Activated CD4-positive, alpha-beta T cell treated with anti-CD3 and anti-CD28 coated beads, Interleukin-2, amount 10 ng/mL, durations not matched to agents 7 days and 5 days (primary cell): ENCODE measurements around the gene TRAPPC11. TPM values are rescaled to one million over a fixed set of nuclear protein-coding genes. Genes with fewer than 3 reads are reported as not detected.
"Not testable (repeated sequence)": the region's sequence is repeated elsewhere in the genome, so short reads cannot be mapped to it uniquely, and the experiment has no call there.

Experiments
- CTCF ChIA-PET: fragments of 350-600 bp; sonication (Branson Sonifier 250); formaldehyde crosslinking; loops from one replicate; lab custom pipeline; 2021; ENCODE audit warnings: antibody characterized with exemption; lab: Charles Lee
- POLR2A ChIA-PET: fragments of 350-600 bp; sonication (Branson Sonifier 250); formaldehyde crosslinking; loops from one replicate; lab custom pipeline; 2021; ENCODE audit warnings: antibody characterized with exemption; lab: Charles Lee
- DNase-seq: peaks from one replicate; pipeline ENCODE4 v3.0.0-alpha.2; 2020
- H3K27ac Mint-ChIP-seq: one replicate; pipeline ENCODE4 v1.8.0; 2021; ENCODE audit warnings: mild to moderate bottlenecking, moderate library complexity, mixed read lengths
- H3K27me3 Mint-ChIP-seq: one replicate; pipeline ENCODE4 v1.8.0; 2021; ENCODE audit warnings: mixed read lengths
- H3K36me3 Mint-ChIP-seq: one replicate; pipeline ENCODE4 v1.8.0; 2021; ENCODE audit warnings: low read depth, mixed read lengths
- H3K4me1 Mint-ChIP-seq: one replicate; pipeline ENCODE4 v1.8.0; 2021; ENCODE audit warnings: mixed read lengths
- H3K4me3 Mint-ChIP-seq: one replicate; pipeline ENCODE4 v1.8.0; 2021; ENCODE audit warnings: mild to moderate bottlenecking, moderate library complexity, mixed read lengths
- H3K9me3 Mint-ChIP-seq: one replicate; pipeline ENCODE4 v1.8.0; 2021; ENCODE audit warnings: mixed read lengths
- total RNA-seq, 2 experiments: library from RNA; stranded (reverse); gene quantifications; one replicate each; pipeline ENCODE4 v1.2.3, GENCODE V29; 2021

The TRAPPC11 gene
- 10 to 100 TPM; 28.0 to 33.1 TPM for total RNA-seq

GRCh38 chr4:183659029-183659871, at the start of gene TRAPPC11, which contains the start of gene RWDD4:
TRAPPC11 (plus strand) TSS chr4:183659293; CDS start chr4:183663868, 4,575 bp downstream.
RWDD4 (minus strand) TSS chr4:183659185; CDS start chr4:183658952, 233 bp downstream.
- Mint-ChIP-seq H3K9me3 (no peaks in the 10 kb centered on the region), H3K27me3 (no peaks in the 10 kb centered on the region), H3K36me3 (peaks cover 11% of the 10 kb centered on the region), H3K27ac (peak within 1 kb of the TSS; percentile 96), H3K4me1 (peaks cover 39% of the 10 kb centered on the region), H3K4me3 (peak within 1 kb of the TSS; percentile 86)
- DNase-seq: peak; percentile 97
- ChIA-PET CTCF (interaction anchor here (0.6 to 1.2 kb wide), 7 partner anchors 8 to 686 kb away, joined by 3 read pairs; no protein-coding TSS in a partner anchor), POLR2A (interaction anchor here (1.8 kb wide), 1 partner anchor 215 kb away, joined by 4 read pairs; the partner anchor contains the start of gene CDKN2AIP)

- no peak overlapping the region for H3K27ac Mint-ChIP-seq
- CTCF ChIA-PET: no interaction called here
These were observed 49.1 kb upstream of the TRAPPC11 start for GRCh38 chr4:183610033-183610432.

GRCh38 chr4:183610613-183611012, 48.5 kb upstream of the TRAPPC11 start:
- Mint-ChIP-seq H3K9me3 (no peaks in the 10 kb centered on the region), H3K27me3 (peaks cover 14% of the 10 kb centered on the region), H3K27ac (no peak overlapping the region), H3K4me1 (no peaks in the 10 kb centered on the region), H3K36me3 (no peaks in the 10 kb centered on the region), H3K4me3 (no peak overlapping the region)
- ChIA-PET POLR2A (no interaction called here), CTCF (no interaction called here)
- no peak for DNase-seq

More at GRCh38 chr4:183610033-183610432, 49.1 kb upstream of the TRAPPC11 start:
- Mint-ChIP-seq H3K36me3 (no peaks in the 10 kb centered on the region), H3K9me3 (no peaks in the 10 kb centered on the region), H3K4me3 (no peak overlapping the region), H3K4me1 (no peaks in the 10 kb centered on the region), H3K27me3 (peaks cover 11% of the 10 kb centered on the region)
- DNase-seq: no peak
- POLR2A ChIA-PET: no interaction called here

GRCh38 chr4:183611210-183611830, 47.8 kb upstream of the TRAPPC11 start:
- peaks cover 14% of the 10 kb centered on the region for H3K27me3 Mint-ChIP-seq
- H3K27ac Mint-ChIP-seq: no peak overlapping the region
- ChIA-PET POLR2A (no interaction called here), CTCF (no interaction called here)
- DNase-seq: no peak
- no peaks in the 10 kb centered on the region for H3K9me3 Mint-ChIP-seq
- no peak overlapping the region for H3K4me3 Mint-ChIP-seq
- H3K36me3 Mint-ChIP-seq: no peaks in the 10 kb centered on the region
- no peaks in the 10 kb centered on the region for H3K4me1 Mint-ChIP-seq

GRCh38 chr4:183612329-183613250, 46.5 kb upstream of the TRAPPC11 start:
- H3K36me3 Mint-ChIP-seq: no peaks in the 10 kb centered on the region
- POLR2A ChIA-PET: no interaction called here
- H3K4me1 Mint-ChIP-seq: no peaks in the 10 kb centered on the region
- CTCF ChIA-PET: interaction anchor here (1.5 kb wide), 1 partner anchor 24 kb away, joined by 5 read pairs; no protein-coding TSS in a partner anchor
- no peak overlapping the region for H3K27ac Mint-ChIP-seq
- peaks cover 14% of the 10 kb centered on the region for H3K27me3 Mint-ChIP-seq
- no peak overlapping the region for H3K4me3 Mint-ChIP-seq
- H3K9me3 Mint-ChIP-seq: no peaks in the 10 kb centered on the region
- DNase-seq: no peak

GRCh38 chr4:183617075-183617474, 42.0 kb upstream of the TRAPPC11 start:
- ChIA-PET CTCF (no interaction called here), POLR2A (no interaction called here)
- no peak overlapping the region for H3K27ac Mint-ChIP-seq
- no peaks in the 10 kb centered on the region for H3K9me3 Mint-ChIP-seq
- no peak for DNase-seq
- H3K4me1 Mint-ChIP-seq: no peaks in the 10 kb centered on the region
- peaks cover 14% of the 10 kb centered on the region for H3K27me3 Mint-ChIP-seq
- no peaks in the 10 kb centered on the region for H3K36me3 Mint-ChIP-seq
- no peak overlapping the region for H3K4me3 Mint-ChIP-seq

GRCh38 chr4:183618681-183619080, 40.4 kb upstream of the TRAPPC11 start:
- ChIA-PET POLR2A (no interaction called here), CTCF (interaction anchor here (0.7 kb wide), 1 partner anchor 16 kb away, joined by 3 read pairs; no protein-coding TSS in a partner anchor)
- no peak for DNase-seq
- Mint-ChIP-seq H3K4me3 (no peak overlapping the region), H3K9me3 (no peaks in the 10 kb centered on the region), H3K36me3 (no peaks in the 10 kb centered on the region), H3K4me1 (no peaks in the 10 kb centered on the region), H3K27ac (no peak overlapping the region), H3K27me3 (peaks cover 14% of the 10 kb centered on the region)

GRCh38 chr4:183620421-183620820, 38.7 kb upstream of the TRAPPC11 start:
- ChIA-PET CTCF (no interaction called here), POLR2A (no interaction called here)
- DNase-seq: no peak
- no peak overlapping the region for H3K27ac Mint-ChIP-seq
- H3K27me3 Mint-ChIP-seq: peaks cover 3% of the 10 kb centered on the region
- no peaks in the 10 kb centered on the region for H3K9me3 Mint-ChIP-seq
- no peak overlapping the region for H3K4me3 Mint-ChIP-seq
- no peaks in the 10 kb centered on the region for H3K36me3 Mint-ChIP-seq
- H3K4me1 Mint-ChIP-seq: no peaks in the 10 kb centered on the region

- CTCF ChIA-PET: no interaction called here
- Mint-ChIP-seq H3K36me3 (no peaks in the 10 kb centered on the region), H3K4me3 (no peak overlapping the region), H3K27me3 (peaks cover 3% of the 10 kb centered on the region), H3K4me1 (no peaks in the 10 kb centered on the region), H3K27ac (no peak overlapping the region), H3K9me3 (no peaks in the 10 kb centered on the region)
- no peak for DNase-seq
- POLR2A ChIA-PET: no interaction called here
These were observed 37.2 kb upstream of the TRAPPC11 start for GRCh38 chr4:183621875-183622274.

GRCh38 chr4:183624548-183624947, 34.5 kb upstream of the TRAPPC11 start:
- Mint-ChIP-seq H3K4me3 (no peak overlapping the region), H3K36me3 (no peaks in the 10 kb centered on the region), H3K27ac (no peak overlapping the region), H3K27me3 (peaks cover 3% of the 10 kb centered on the region), H3K4me1 (no peaks in the 10 kb centered on the region), H3K9me3 (no peaks in the 10 kb centered on the region)
- DNase-seq: no peak
- POLR2A ChIA-PET: no interaction called here
- CTCF ChIA-PET: no interaction called here

GRCh38 chr4:183626168-183626567, 32.9 kb upstream of the TRAPPC11 start:
- POLR2A ChIA-PET: no interaction called here
- no peaks in the 10 kb centered on the region for H3K9me3 Mint-ChIP-seq
- CTCF ChIA-PET: interaction anchor here (0.7 kb wide), 1 partner anchor 21 kb away, joined by 3 read pairs; no protein-coding TSS in a partner anchor
- H3K4me1 Mint-ChIP-seq: no peaks in the 10 kb centered on the region
- H3K36me3 Mint-ChIP-seq: no peaks in the 10 kb centered on the region
- DNase-seq: no peak
- H3K27ac Mint-ChIP-seq: no peak overlapping the region
- no peak overlapping the region for H3K4me3 Mint-ChIP-seq
- peaks cover 3% of the 10 kb centered on the region for H3K27me3 Mint-ChIP-seq

- H3K4me3 Mint-ChIP-seq, H3K27ac Mint-ChIP-seq, H3K9me3 Mint-ChIP-seq, H3K4me1 Mint-ChIP-seq, H3K36me3 Mint-ChIP-seq, POLR2A ChIA-PET, CTCF ChIA-PET, DNase-seq, H3K27me3 Mint-ChIP-seq: not testable (repeated sequence)
These were observed 31.8 kb upstream of the TRAPPC11 start for GRCh38 chr4:183627286-183627685.
